SK-N-SH treated with all-trans-retinoic acid at 6 μM for 48 hours (cell line): ENCODE measurements around the gene GMPPB.

ENCODE experiments used
- OSR1 ChIP-seq: fragments of 250-450 bp; sonication (Bioruptor Pico); IDR thresholded peaks from 2 replicates; pipeline ENCODE4 v1.8.0; 2022; ENCODE audit warnings: moderate library complexity, mild to moderate bottlenecking, inconsistent platforms
- SNAI2 ChIP-seq: fragments of 250-450 bp; sonication (Bioruptor Pico); IDR thresholded peaks from 2 replicates; pipeline ENCODE4 v1.5.0; 2020; ENCODE audit warnings: mild to moderate bottlenecking, moderate library complexity
- TOX ChIP-seq: fragments of 250-450 bp; sonication (Bioruptor Pico); IDR thresholded peaks from 2 replicates; pipeline ENCODE4 v1.8.0; 2021; ENCODE audit warnings: mild to moderate bottlenecking, moderate library complexity, borderline replicate concordance
- ZC3H10 ChIP-seq: fragments of 250-450 bp; sonication (Bioruptor Pico); IDR thresholded peaks from 2 replicates; pipeline ENCODE4 v1.5.1; 2021; ENCODE audit warnings: mild to moderate bottlenecking, moderate library complexity
- ZFP3 ChIP-seq: fragments of 250-450 bp; sonication (Bioruptor Pico); IDR thresholded peaks from 2 replicates; pipeline ENCODE4 v1.5.0; 2020; ENCODE audit warnings: mild to moderate bottlenecking, moderate library complexity
- ZFP30 ChIP-seq: fragments of 450-650 bp; formaldehyde crosslinking; IDR thresholded peaks from 2 replicates; pipeline ENCODE4 v1.5.0; 2022; ENCODE audit warnings: mild to moderate bottlenecking, moderate library complexity
- ZNF565 ChIP-seq: fragments of 450-650 bp; formaldehyde crosslinking; conservative IDR thresholded peaks from 2 replicates; pipeline ENCODE4 v1.5.0; 2020; ENCODE audit warnings: low read depth, mild to moderate bottlenecking, moderate library complexity
- ZNF70 ChIP-seq: fragments of 450-650 bp; formaldehyde crosslinking; IDR thresholded peaks from 2 replicates; pipeline ENCODE4 v1.5.0; 2020; ENCODE audit warnings: mild to moderate bottlenecking, moderate library complexity
- ZNF8 ChIP-seq: fragments of 450-650 bp; formaldehyde crosslinking; IDR thresholded peaks from 2 replicates; pipeline ENCODE4 v1.5.0; 2020; ENCODE audit warnings: mild to moderate bottlenecking, moderate library complexity
- TF ChIP-seq, protein P1 (sequence below): fragments of 250-450 bp; sonication (Bioruptor Pico); IDR thresholded peaks from 2 replicates; pipeline ENCODE4 v1.8.0; 2020; ENCODE audit warnings: mild to moderate bottlenecking, moderate library complexity, borderline replicate concordance

GRCh38 chr3:49673121-49673714 lies 50.5 kb downstream of the GMPPB start:
- TF ChIP-seq ZNF565 (no peak), ZFP30 (CRISPR knock-in tag) (no peak), TOX (CRISPR knock-in tag) (no peak), ZNF8 (no peak), ZNF70 (CRISPR knock-in tag) (no peak), ZFP3 (no peak), ZC3H10 (CRISPR knock-in tag) (no peak), SNAI2 (CRISPR knock-in tag) (no peak), OSR1 (CRISPR knock-in tag) (no peak)
- TF ChIP-seq, protein P1, sequence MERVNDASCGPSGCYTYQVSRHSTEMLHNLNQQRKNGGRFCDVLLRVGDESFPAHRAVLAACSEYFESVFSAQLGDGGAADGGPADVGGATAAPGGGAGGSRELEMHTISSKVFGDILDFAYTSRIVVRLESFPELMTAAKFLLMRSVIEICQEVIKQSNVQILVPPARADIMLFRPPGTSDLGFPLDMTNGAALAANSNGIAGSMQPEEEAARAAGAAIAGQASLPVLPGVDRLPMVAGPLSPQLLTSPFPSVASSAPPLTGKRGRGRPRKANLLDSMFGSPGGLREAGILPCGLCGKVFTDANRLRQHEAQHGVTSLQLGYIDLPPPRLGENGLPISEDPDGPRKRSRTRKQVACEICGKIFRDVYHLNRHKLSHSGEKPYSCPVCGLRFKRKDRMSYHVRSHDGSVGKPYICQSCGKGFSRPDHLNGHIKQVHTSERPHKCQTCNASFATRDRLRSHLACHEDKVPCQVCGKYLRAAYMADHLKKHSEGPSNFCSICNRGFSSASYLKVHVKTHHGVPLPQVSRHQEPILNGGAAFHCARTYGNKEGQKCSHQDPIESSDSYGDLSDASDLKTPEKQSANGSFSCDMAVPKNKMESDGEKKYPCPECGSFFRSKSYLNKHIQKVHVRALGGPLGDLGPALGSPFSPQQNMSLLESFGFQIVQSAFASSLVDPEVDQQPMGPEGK (CRISPR knock-in tag) = no peak
